Thymus (tissue), 14 donors: ENCODE data around the gene TBRG4. TPM values are rescaled to one million over a fixed set of nuclear protein-coding genes. Genes with fewer than 3 reads are reported as not detected.

ENCODE experiments used
- DNase-seq, 9 donors: peaks; one replicate each; pipeline ENCODE4 v3.0.0-alpha.2; 2013; ENCODE audit warnings: low spot score in 9 of 9, low read depth in 6 of 9, missing footprints in 1 of 9
- H3K27ac ChIP-seq, 2 donors: one replicate each; pipeline ENCODE4 v1.5.1; 2013; ENCODE audit warnings: control low read depth in 1 of 2, low read depth in 1 of 2, low read length in 1 of 2, mild to moderate bottlenecking in 1 of 2, moderate library complexity in 1 of 2
- H3K27me3 ChIP-seq, 2 donors: one replicate each; pipeline ENCODE4 v1.5.1; 2013; ENCODE audit warnings: low read length in 1 of 2; ENCODE audit not compliant: control insufficient read depth in 2 of 2, insufficient read depth in 1 of 2
- H3K36me3 ChIP-seq, 2 donors: one replicate each; pipeline ENCODE4 v1.5.1; 2013; ENCODE audit warnings: low read length in 1 of 2, mild to moderate bottlenecking in 1 of 2, moderate library complexity in 1 of 2; ENCODE audit not compliant: control insufficient read depth in 2 of 2, insufficient read depth in 2 of 2
- H3K4me1 ChIP-seq, 2 donors: one replicate each; pipeline ENCODE4 v1.5.1; 2013; ENCODE audit warnings: low read length in 2 of 2; ENCODE audit not compliant: control insufficient read depth in 2 of 2, insufficient read depth in 2 of 2
- H3K4me3 ChIP-seq, 2 donors: one replicate each; pipeline ENCODE4 v1.5.1; 2013; ENCODE audit warnings: low read length in 2 of 2, control low read depth in 1 of 2, mild to moderate bottlenecking in 1 of 2
- H3K9me3 ChIP-seq, 2 donors: one replicate each; pipeline ENCODE4 v1.5.1; 2013; ENCODE audit warnings: low read length in 1 of 2, mild to moderate bottlenecking in 1 of 2; ENCODE audit not compliant: control insufficient read depth in 2 of 2, insufficient read depth in 1 of 2
- WGBS: extraction: QIAGEN DNeasy Blood & Tissue Kit; methylation state at CpG from one replicate; pipeline ENCODE4 v1.1.7; 2013; 5-methylcytosine and 5-hydroxymethylcytosine counted together
- long read RNA-seq, 10 donors: transcript quantifications; one replicate each; lab custom pipeline, GENCODE V29; 2026
- polyA plus RNA-seq: library from polyadenylated mRNA; stranded (reverse); fragments of 200-250 nt; gene quantifications from one replicate; pipeline ENCODE4 v1.2.3, GENCODE V29; 2013
- total RNA-seq: library from RNA; stranded (reverse); fragments of 120-200 nt; gene quantifications from one replicate; pipeline ENCODE4 v1.2.4, GENCODE V29; 2013
- donor health status: healthy.

The TBRG4 gene
- 57.7 TPM for total RNA-seq
- polyA plus RNA-seq: 54.2 TPM
- long read RNA-seq, donor 1, partial matches to known transcripts: 0 of 1 reads
- long read RNA-seq, donor 1, other reads (novel, unspliced or antisense): 0 of 1 reads
- long read RNA-seq, donor 2: 0 reads
- long read RNA-seq, donor 3, transcript TBRG4-201 (11 exons, 2,243 nt): major isoform, 7 of 46 reads
- long read RNA-seq, donor 3, partial matches to known transcripts: 30 of 46 reads
- long read RNA-seq, donor 3, other reads (novel, unspliced or antisense): 0 of 46 reads
- long read RNA-seq, donor 4, partial matches to known transcripts: 0 of 3 reads
- long read RNA-seq, donor 4, other reads (novel, unspliced or antisense): 0 of 3 reads
- long read RNA-seq, donor 5, transcript TBRG4-201 (11 exons, 2,243 nt): major isoform, 11 of 40 reads
- long read RNA-seq, donor 5, partial matches to known transcripts: 21 of 40 reads
- long read RNA-seq, donor 5, other reads (novel, unspliced or antisense): 0 of 40 reads
- long read RNA-seq, donor 6, partial matches to known transcripts: 23 of 29 reads
- long read RNA-seq, donor 6, other reads (novel, unspliced or antisense): 0 of 29 reads
- long read RNA-seq, donor 7, partial matches to known transcripts: 0 of 7 reads
- long read RNA-seq, donor 7, other reads (novel, unspliced or antisense): 0 of 7 reads
- long read RNA-seq, donor 8, partial matches to known transcripts: 0 of 4 reads
- long read RNA-seq, donor 8, other reads (novel, unspliced or antisense): 0 of 4 reads
- long read RNA-seq, donor 9, transcript TBRG4-201 (11 exons, 2,243 nt): major isoform, 5 of 6 reads
- long read RNA-seq, donor 9, partial matches to known transcripts: 0 of 6 reads
- long read RNA-seq, donor 9, other reads (novel, unspliced or antisense): 0 of 6 reads
- long read RNA-seq, donor 10, partial matches to known transcripts: 0 of 5 reads
- long read RNA-seq, donor 10, other reads (novel, unspliced or antisense): 0 of 5 reads

GRCh38 chr7:45111298-45112223, at the start of gene TBRG4:
Gene TBRG4 (minus strand): TSS chr7:45111697. CDS start chr7:45109237, 2,460 bp downstream.
- peak; percentile 86 to 97 (median 92) for DNase-seq
- no peaks in the 10 kb centered on the region for H3K9me3 ChIP-seq
- peak within 1 kb of the TSS; percentile 95 to 99 for H3K27ac ChIP-seq
- H3K36me3 ChIP-seq: peaks cover 20 to 28% of the 10 kb centered on the region in 2 donors
- no peaks in the 10 kb centered on the region for H3K27me3 ChIP-seq
- WGBS: under 1% methylated on average over 64 of the region's 64 CpGs
- peak within 1 kb of the TSS; percentile 73 to 95 for H3K4me3 ChIP-seq
- H3K4me1 ChIP-seq: peaks cover 13 to 31% of the 10 kb centered on the region in 2 donors

GRCh38 chr7:45161138-45161537, 49.6 kb upstream of the TBRG4 start:
- H3K27me3 ChIP-seq: peaks cover 19 to 43% of the 10 kb centered on the region in 2 donors
- no peak for DNase-seq
- WGBS: 96% methylated on average over 4 of the region's 4 CpGs
- H3K36me3 ChIP-seq: no peaks in the 10 kb centered on the region
- H3K4me1 ChIP-seq: no peaks in the 10 kb centered on the region
- no peaks in the 10 kb centered on the region for H3K9me3 ChIP-seq
- H3K27ac ChIP-seq: no peak overlapping the region
- no peak overlapping the region for H3K4me3 ChIP-seq

- no peaks in the 10 kb centered on the region for H3K4me1 ChIP-seq
- no peaks in the 10 kb centered on the region for H3K36me3 ChIP-seq
- no peak overlapping the region for H3K4me3 ChIP-seq
- 67% methylated on average over 10 of the region's 10 CpGs for WGBS
- peak in 1 of 9 donors; percentile 5 for DNase-seq
- H3K27ac ChIP-seq: no peak overlapping the region
- H3K27me3 ChIP-seq: peaks cover 19 to 50% of the 10 kb centered on the region in 2 donors
- H3K9me3 ChIP-seq: no peaks in the 10 kb centered on the region
These were observed 49.0 kb upstream of the TBRG4 start for GRCh38 chr7:45160417-45160881.

- H3K36me3 ChIP-seq: no peaks in the 10 kb centered on the region
- WGBS: 96% methylated on average over 4 of the region's 4 CpGs
- H3K27me3 ChIP-seq: peaks cover 19 to 51% of the 10 kb centered on the region in 2 donors
- no peaks in the 10 kb centered on the region for H3K9me3 ChIP-seq
- H3K27ac ChIP-seq: no peak overlapping the region
- DNase-seq: no peak
- H3K4me1 ChIP-seq: no peaks in the 10 kb centered on the region
- H3K4me3 ChIP-seq: no peak overlapping the region
These were observed 47.8 kb upstream of the TBRG4 start for GRCh38 chr7:45159296-45159695.

GRCh38 chr7:45158471-45158870, 47.0 kb upstream of the TBRG4 start:
- Histone ChIP-seq H3K4me1 (no peaks in the 10 kb centered on the region), H3K4me3 (no peak overlapping the region), H3K27me3 (peaks cover 19 to 49% of the 10 kb centered on the region in 2 donors), H3K9me3 (no peaks in the 10 kb centered on the region), H3K36me3 (no peaks in the 10 kb centered on the region), H3K27ac (no peak overlapping the region)
- no peak for DNase-seq
- 100% methylated on average over 1 of the region's 1 CpG for WGBS

GRCh38 chr7:45157653-45158401, 46.3 kb upstream of the TBRG4 start, which contains the start of gene RAMP3:
Gene RAMP3 (plus strand): TSS chr7:45157791. CDS start chr7:45157829, 38 bp downstream.
- DNase-seq: no peak
- no peaks in the 10 kb centered on the region for H3K36me3 ChIP-seq
- 22% methylated on average over 56 of the region's 56 CpGs for WGBS
- H3K4me3 ChIP-seq: no peak within 1 kb of the TSS
- H3K9me3 ChIP-seq: no peaks in the 10 kb centered on the region
- peaks cover 0 to under 1% of the 10 kb centered on the region in 2 donors for H3K4me1 ChIP-seq
- H3K27ac ChIP-seq: no peak within 1 kb of the TSS
- peaks cover 19 to 49% of the 10 kb centered on the region in 2 donors for H3K27me3 ChIP-seq

- Histone ChIP-seq H3K4me3 (no peak overlapping the region), H3K27ac (no peak overlapping the region), H3K36me3 (no peaks in the 10 kb centered on the region), H3K4me1 (peaks cover 0 to 3% of the 10 kb centered on the region in 2 donors), H3K9me3 (no peaks in the 10 kb centered on the region), H3K27me3 (peaks cover 19 to 49% of the 10 kb centered on the region in 2 donors)
- 10% methylated on average over 14 of the region's 14 CpGs for WGBS
- DNase-seq: no peak
These were observed 45.8 kb upstream of the TBRG4 start for GRCh38 chr7:45157286-45157652.
